Osteoblast (primary cell): ENCODE results near the gene MYH11. TPM values are rescaled to one million over a fixed set of nuclear protein-coding genes. Genes with fewer than 3 reads are reported as not detected.

Experiments
- DNase-seq: peaks from one replicate; pipeline ENCODE4 v3.0.0; 2011; ENCODE audit warnings: low spot score, mixed read lengths; ENCODE audit not compliant: insufficient read length; ENCODE audit errors: missing footprints
- H2AFZ ChIP-seq: 2 replicates; pipeline ENCODE4 v1.6.0; 2011; ENCODE audit warnings: mild to moderate bottlenecking, low read length
- H3K27ac ChIP-seq: 2 replicates; pipeline ENCODE4 v1.5.1; 2011; ENCODE audit warnings: mild to moderate bottlenecking, low read depth, low read length, moderate library complexity
- H3K27me3 ChIP-seq: 2 replicates; pipeline ENCODE4 v1.6.0; 2012; ENCODE audit warnings: mild to moderate bottlenecking, control low read depth, inconsistent platforms, low read length, moderate library complexity; ENCODE audit not compliant: insufficient read depth
- H3K36me3 ChIP-seq: 2 replicates; pipeline ENCODE4 v1.5.1; 2011; ENCODE audit warnings: mild to moderate bottlenecking, low read length, control low read depth, moderate library complexity; ENCODE audit not compliant: insufficient read depth
- H3K4me1 ChIP-seq: 2 replicates; pipeline ENCODE4 v1.5.1; 2011; ENCODE audit warnings: mild to moderate bottlenecking, low read length, control low read depth, moderate library complexity; ENCODE audit not compliant: insufficient read depth
- H3K4me2 ChIP-seq: 2 replicates; pipeline ENCODE4 v1.6.0; 2011; ENCODE audit warnings: mild to moderate bottlenecking, low read length; ENCODE audit not compliant: insufficient read depth
- H3K4me3 ChIP-seq: fragments of 200-600 bp; sonication (generic); 3 replicates; pipeline ENCODE4 v1.5.1; 2012; ENCODE audit warnings: mild to moderate bottlenecking, low read length, inconsistent platforms; ENCODE audit not compliant: insufficient read depth
- H3K79me2 ChIP-seq: 2 replicates; pipeline ENCODE4 v1.6.0; 2012; ENCODE audit warnings: mild to moderate bottlenecking, low read length, control low read depth, inconsistent platforms; ENCODE audit not compliant: insufficient read depth
- H3K9me3 ChIP-seq: 2 replicates; pipeline ENCODE4 v1.5.1; 2011; ENCODE audit warnings: low read depth, low read length, control low read depth
- H4K20me1 ChIP-seq: 2 replicates; pipeline ENCODE4 v1.6.0; 2012; ENCODE audit warnings: mild to moderate bottlenecking, low read length, control low read depth; ENCODE audit not compliant: insufficient read depth
- CTCF ChIP-seq: IDR thresholded peaks from 2 replicates; pipeline ENCODE4 v1.5.1; 2011; ENCODE audit warnings: mild to moderate bottlenecking, low read depth, low read length, moderate library complexity; ENCODE audit errors: extremely low read depth
- total RNA-seq: library from RNA; depleted of rRNA; stranded (reverse); fragments of >200 nt; gene quantifications from 2 replicates; pipeline ENCODE4 v1.2.3, GENCODE V29; 2012

MYH11 gene
- total RNA-seq, 1 donor = under 0.01 TPM

DNA sequence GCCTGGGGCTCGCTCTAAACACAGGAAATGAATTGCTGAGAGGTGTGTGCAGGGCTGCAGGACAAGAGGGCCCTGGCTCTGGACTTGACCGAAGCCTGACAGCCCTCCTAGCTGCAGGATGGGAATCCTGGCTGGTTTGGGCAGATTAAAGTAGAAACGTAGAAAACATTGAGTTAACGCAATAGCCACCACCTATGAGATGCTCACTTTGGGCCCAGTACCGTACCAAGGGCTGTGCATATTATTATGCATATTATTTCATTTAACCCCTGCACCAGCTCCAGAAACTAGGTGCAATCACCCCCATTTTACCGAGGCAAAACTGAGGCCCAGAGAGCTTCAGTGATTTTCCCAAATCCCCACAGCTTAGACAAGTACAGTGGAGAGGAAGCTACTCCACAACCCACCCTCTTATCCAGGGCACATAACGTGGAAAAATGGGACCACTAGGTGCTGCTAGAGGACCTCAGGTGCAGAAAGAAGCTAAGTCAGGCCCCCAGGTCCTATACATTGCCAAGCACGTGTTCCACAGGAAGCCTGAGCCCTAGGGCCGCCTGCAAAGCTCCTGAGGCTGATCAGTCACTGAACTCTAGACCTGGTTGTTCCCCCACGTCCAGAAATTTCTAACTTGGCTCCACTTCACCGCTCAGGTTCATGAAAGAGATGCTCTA lies 79.2 kb downstream of the MYH11 start:
- DNase-seq = no peak
- no peak overlapping the region for H3K27ac ChIP-seq
- no peak overlapping the region for H3K4me2 ChIP-seq
- H2AFZ ChIP-seq = no peak overlapping the region
- H3K27me3 ChIP-seq = peaks cover 20% of the 10 kb centered on the region
- no peak overlapping the region for H3K4me3 ChIP-seq
- no peaks in the 10 kb centered on the region for H3K9me3 ChIP-seq
- H3K36me3 ChIP-seq = no peaks in the 10 kb centered on the region
- TF ChIP-seq CTCF = peak; percentile 62
- no peaks in the 10 kb centered on the region for H3K79me2 ChIP-seq
- peaks cover 2% of the 10 kb centered on the region for H4K20me1 ChIP-seq
- no peaks in the 10 kb centered on the region for H3K4me1 ChIP-seq

- H3K4me2 ChIP-seq = no peak overlapping the region
- TF ChIP-seq CTCF = no peak
- H4K20me1 ChIP-seq = no peaks in the 10 kb centered on the region
- H3K4me3 ChIP-seq = no peak overlapping the region
- H3K9me3 ChIP-seq = no peaks in the 10 kb centered on the region
- H3K36me3 ChIP-seq = no peaks in the 10 kb centered on the region
- no peaks in the 10 kb centered on the region for H3K79me2 ChIP-seq
- no peak overlapping the region for H2AFZ ChIP-seq
- no peaks in the 10 kb centered on the region for H3K4me1 ChIP-seq
- H3K27me3 ChIP-seq = peaks cover 16% of the 10 kb centered on the region
- DNase-seq = no peak
- H3K27ac ChIP-seq = no peak overlapping the region
Measured at GRCh38 chr16:15776572-15776971, 80.3 kb downstream of the MYH11 start.

DNA sequence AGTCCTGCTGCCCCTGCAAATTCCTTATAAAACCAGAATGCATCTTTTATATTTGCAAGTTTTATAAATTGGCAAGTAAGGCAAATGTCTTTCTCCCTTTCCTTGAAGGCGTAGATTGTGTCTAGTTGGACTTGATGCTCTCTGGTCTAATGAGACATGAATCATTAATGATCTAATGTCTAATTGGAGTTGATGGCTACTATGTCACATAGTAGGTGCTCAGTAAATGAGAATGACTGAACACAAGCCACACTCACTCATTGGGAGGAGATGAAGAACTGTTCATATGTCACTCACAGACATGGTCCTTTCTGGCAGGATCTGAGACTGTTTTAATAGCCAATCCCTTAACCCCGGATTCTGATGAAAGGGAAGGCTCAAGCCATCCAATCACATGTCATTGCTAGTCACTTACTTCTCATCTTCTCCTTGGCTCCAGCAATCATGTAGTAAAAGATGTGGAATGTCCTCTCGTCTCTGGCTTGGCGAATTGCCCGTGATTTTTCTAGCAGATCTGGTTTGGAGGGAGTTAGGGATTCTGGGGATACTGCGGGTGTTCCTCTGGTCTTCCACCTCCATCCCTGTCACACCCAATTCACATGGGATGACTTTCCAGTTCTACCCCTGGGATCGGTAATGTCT lies 81.0 kb downstream of the MYH11 start:
- TF ChIP-seq CTCF = no peak
- DNase-seq = no peak
- Histone ChIP-seq H4K20me1 (no peaks in the 10 kb centered on the region), H3K79me2 (no peaks in the 10 kb centered on the region), H3K27ac (no peak overlapping the region), H3K4me2 (no peak overlapping the region), H3K9me3 (no peaks in the 10 kb centered on the region), H3K27me3 (peaks cover 13% of the 10 kb centered on the region), H3K36me3 (no peaks in the 10 kb centered on the region), H3K4me1 (no peaks in the 10 kb centered on the region), H3K4me3 (no peak overlapping the region), H2AFZ (no peak overlapping the region)

DNA sequence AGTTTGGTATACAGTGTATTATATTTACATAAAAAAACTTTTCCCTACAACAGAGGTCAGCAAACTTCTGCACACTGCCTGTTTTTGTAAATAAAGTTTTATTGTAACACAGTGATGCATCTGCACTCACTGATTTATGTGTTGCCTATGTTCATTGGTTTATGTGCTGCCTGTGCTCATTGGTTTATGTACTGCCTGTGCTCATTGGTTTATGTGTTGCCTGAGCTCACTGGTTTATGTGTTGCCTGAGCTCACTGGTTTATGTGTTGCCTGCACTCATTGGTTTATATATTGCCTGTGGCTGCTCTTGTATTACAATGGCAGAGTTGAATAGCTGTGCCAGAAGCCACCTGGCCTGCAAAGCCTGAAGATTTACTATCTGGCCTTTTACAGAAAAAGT lies 81.6 kb downstream of the MYH11 start:
- Histone ChIP-seq H3K4me1 (peaks cover 5% of the 10 kb centered on the region), H3K4me3 (no peak overlapping the region), H3K79me2 (no peaks in the 10 kb centered on the region), H3K27me3 (peaks cover 13% of the 10 kb centered on the region), H3K36me3 (no peaks in the 10 kb centered on the region), H3K27ac (no peak overlapping the region), H3K9me3 (no peaks in the 10 kb centered on the region), H4K20me1 (no peaks in the 10 kb centered on the region), H2AFZ (no peak overlapping the region), H3K4me2 (no peak overlapping the region)
- DNase-seq = no peak
- no peak for TF ChIP-seq CTCF
